ENCODE data around the gene UBASH3B. TPM values are rescaled to one million over a fixed set of nuclear protein-coding genes. Genes with fewer than 3 reads are reported as not detected.

UBASH3B gene
- total RNA-seq, 1 donor = 23.2 TPM

- H3K4me3 ChIP-seq (ENCODE audit: low read depth, low read length) = no peak overlapping the region
- DNase-seq (ENCODE audit: low read depth) = no peak
- no peak for TF ChIP-seq CTCF (IDR thresholded peaks at IDR 0.05; ENCODE audit: insufficient read depth, low read length)
Measured at GRCh38 chr11:122802876-122803275, 147.4 kb downstream of the UBASH3B start.

- DNase-seq (ENCODE audit: low read depth) = peak; percentile 47
- H3K4me3 ChIP-seq (ENCODE audit: low read depth, low read length) = no peak overlapping the region
- no peak for TF ChIP-seq CTCF (IDR thresholded peaks at IDR 0.05; ENCODE audit: insufficient read depth, low read length)
Measured at GRCh38 chr11:122803306-122803705, 147.8 kb downstream of the UBASH3B start.

GRCh38 chr11:122803716-122804115 is 148.2 kb downstream of the UBASH3B start:
- no peak overlapping the region for H3K4me3 ChIP-seq (ENCODE audit: low read depth, low read length)
- no peak for TF ChIP-seq CTCF (IDR thresholded peaks at IDR 0.05; ENCODE audit: insufficient read depth, low read length)
- DNase-seq (ENCODE audit: low read depth) = no peak

GRCh38 chr11:122804161-122804560 is 148.6 kb downstream of the UBASH3B start:
- no peak overlapping the region for H3K4me3 ChIP-seq (ENCODE audit: low read depth, low read length)
- no peak for TF ChIP-seq CTCF (IDR thresholded peaks at IDR 0.05; ENCODE audit: insufficient read depth, low read length)
- peak; percentile 32 for DNase-seq (ENCODE audit: low read depth)

GRCh38 chr11:122804796-122805195 is 149.3 kb downstream of the UBASH3B start:
- H3K4me3 ChIP-seq (ENCODE audit: low read depth, low read length) = no peak overlapping the region
- TF ChIP-seq CTCF (IDR thresholded peaks at IDR 0.05; ENCODE audit: insufficient read depth, low read length) = no peak
- DNase-seq (ENCODE audit: low read depth) = no peak

GRCh38 chr11:122807731-122808477 is 152.4 kb downstream of the UBASH3B start:
- DNase-seq (ENCODE audit: low read depth) = no peak
- no peak for TF ChIP-seq CTCF (IDR thresholded peaks at IDR 0.05; ENCODE audit: insufficient read depth, low read length)
- H3K4me3 ChIP-seq (ENCODE audit: low read depth, low read length) = no peak overlapping the region

- no peak overlapping the region for H3K4me3 ChIP-seq (ENCODE audit: low read depth, low read length)
- no peak for TF ChIP-seq CTCF (IDR thresholded peaks at IDR 0.05; ENCODE audit: insufficient read depth, low read length)
- peak; percentile 38 for DNase-seq (ENCODE audit: low read depth)
Measured at GRCh38 chr11:122808478-122808869, 153.0 kb downstream of the UBASH3B start.
